ENCODE data around the gene SYT1. TPM values are rescaled to one million over a fixed set of nuclear protein-coding genes. Genes with fewer than 3 reads are reported as not detected.

The SYT1 gene
- total and polyA plus RNA-seq, 2 donors = 5.1 to 13.8 TPM

DNA sequence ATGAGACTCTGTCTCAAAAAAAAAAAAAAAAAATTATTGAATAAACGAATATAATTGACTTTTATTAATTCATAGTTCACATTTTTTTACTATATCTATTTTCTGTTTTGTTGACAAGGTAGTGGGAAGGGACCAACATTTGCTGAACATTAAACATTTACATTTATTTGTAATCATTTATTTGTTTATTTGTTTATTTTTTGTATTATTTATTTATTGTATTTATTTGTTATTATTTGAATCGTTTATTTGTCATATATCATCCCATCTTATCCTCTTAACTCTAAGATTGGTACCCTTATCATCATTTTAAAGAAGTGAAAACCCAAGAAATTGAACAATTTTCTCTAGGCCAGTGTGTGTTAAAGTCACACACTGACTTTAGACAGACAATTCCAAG, 101.5 kb downstream of the SYT1 start:
- WGBS = 85% methylated on average over 2 of the region's 2 CpGs
- no peak for DNase-seq (ENCODE audit: extremely low spot score)

DNA sequence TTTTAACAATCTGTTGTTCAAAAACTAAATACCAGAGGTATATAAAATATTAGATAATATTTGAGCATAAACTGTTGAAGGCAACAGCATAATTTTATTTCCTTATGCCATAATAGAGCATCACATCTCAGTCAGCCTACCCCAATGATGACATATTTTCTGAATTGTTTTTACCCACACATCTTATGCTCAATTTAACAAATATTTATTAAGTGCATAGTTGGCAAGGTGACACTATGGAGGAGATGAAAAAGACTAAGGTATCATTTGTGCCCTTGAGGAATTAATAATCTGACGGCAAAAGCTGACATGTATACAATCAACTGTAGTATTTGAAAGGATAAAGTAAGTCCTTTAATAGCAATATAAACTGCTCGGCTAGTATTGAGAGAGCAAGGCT, 102.4 kb downstream of the SYT1 start:
- WGBS = 88% methylated on average over 2 of the region's 2 CpGs
- no peak for DNase-seq (ENCODE audit: extremely low spot score)
- Histone ChIP-seq H3K4me1 (ENCODE audit: insufficient read depth) (no peaks in the 10 kb centered on the region), H3K27ac (ENCODE audit: low read depth) (no peak overlapping the region), H3K36me3 (ENCODE audit: insufficient read depth) (no peaks in the 10 kb centered on the region), H3K4me3 (ENCODE audit: low read depth, low read length) (no peak overlapping the region)

More for the DNA sequence above, 101.5 kb downstream of the SYT1 start:
- no peak overlapping the region for H3K4me3 ChIP-seq (ENCODE audit: low read depth, low read length)
- no peaks in the 10 kb centered on the region for H3K4me1 ChIP-seq (ENCODE audit: insufficient read depth)
- H3K27ac ChIP-seq (ENCODE audit: low read depth) = no peak overlapping the region
- H3K36me3 ChIP-seq (ENCODE audit: insufficient read depth) = no peaks in the 10 kb centered on the region

DNA sequence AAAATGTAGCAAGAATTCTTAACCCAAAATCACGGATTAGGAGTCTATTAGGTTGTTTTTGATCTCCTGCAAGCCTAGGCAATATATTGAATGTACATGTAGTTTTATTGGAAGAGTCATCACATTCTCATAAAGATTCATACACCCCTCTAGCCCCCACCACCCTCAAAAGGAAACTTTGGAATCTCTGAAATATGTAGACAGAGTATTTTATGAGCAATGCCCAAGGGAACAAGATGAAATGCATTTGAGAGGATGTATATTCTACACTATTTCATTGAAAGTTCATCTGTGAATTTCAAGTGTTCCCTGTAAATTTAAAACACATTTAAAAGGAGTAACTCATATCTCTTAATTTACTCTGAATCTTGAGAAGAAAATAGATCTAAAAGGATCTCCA, 103.7 kb downstream of the SYT1 start:
- no peak overlapping the region for H3K27ac ChIP-seq (ENCODE audit: low read depth)
- 86% methylated on average over 1 of the region's 1 CpG for WGBS
- no peaks in the 10 kb centered on the region for H3K4me1 ChIP-seq (ENCODE audit: insufficient read depth)
- H3K4me3 ChIP-seq (ENCODE audit: low read depth, low read length) = no peak overlapping the region
- H3K36me3 ChIP-seq (ENCODE audit: insufficient read depth) = no peaks in the 10 kb centered on the region
- DNase-seq (ENCODE audit: extremely low spot score) = no peak

DNA sequence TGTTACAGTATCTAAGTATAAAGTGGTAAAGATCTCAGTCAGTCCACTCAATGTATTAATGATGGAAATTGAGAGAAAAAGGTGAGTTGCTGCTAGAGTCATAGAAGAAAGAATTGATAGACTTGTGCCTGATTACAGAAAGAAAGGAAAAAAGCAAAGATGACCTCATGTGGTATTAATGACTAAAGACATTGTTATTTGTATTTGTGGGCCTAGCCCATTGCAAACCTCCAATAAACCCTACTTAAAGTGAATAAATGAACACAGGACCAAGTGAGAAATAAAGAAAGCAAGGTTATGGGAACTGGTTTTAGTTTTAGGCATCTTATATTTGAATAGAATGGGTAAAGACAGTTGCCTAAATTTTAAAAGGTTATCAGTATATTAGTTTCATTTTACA, 105.5 kb downstream of the SYT1 start:
- no peaks in the 10 kb centered on the region for H3K4me1 ChIP-seq (ENCODE audit: insufficient read depth)
- H3K27ac ChIP-seq (ENCODE audit: low read depth) = no peak overlapping the region
- H3K36me3 ChIP-seq (ENCODE audit: insufficient read depth) = no peaks in the 10 kb centered on the region
- H3K4me3 ChIP-seq (ENCODE audit: low read depth, low read length) = no peak overlapping the region
- no peak for DNase-seq (ENCODE audit: extremely low spot score)

DNA sequence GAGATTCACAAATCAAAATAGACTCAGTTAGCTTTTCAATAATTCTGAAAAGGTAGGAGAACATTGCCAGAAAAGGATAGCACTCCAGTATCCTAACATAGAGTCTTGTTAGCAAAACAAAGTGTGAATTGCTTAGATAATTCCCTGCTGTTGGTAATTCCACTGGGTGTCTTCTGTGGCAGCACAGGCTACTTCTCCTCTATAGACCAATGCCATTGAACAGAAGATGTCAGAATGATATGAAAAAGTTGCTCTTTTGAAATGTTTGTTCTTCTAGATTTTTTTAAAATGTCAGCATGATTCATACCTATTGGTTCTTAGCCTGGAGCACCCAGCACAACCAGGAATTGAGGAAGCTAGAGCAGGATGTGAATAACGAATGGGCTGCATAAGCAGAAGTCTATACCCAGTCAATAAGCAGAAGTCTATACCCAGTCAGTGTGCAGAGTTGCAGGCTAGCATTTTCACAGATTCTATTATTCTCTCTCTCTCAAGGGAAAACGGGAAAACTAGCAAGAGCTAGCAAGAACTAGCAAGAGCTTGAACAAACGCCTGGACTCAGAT, 112.8 kb downstream of the SYT1 start:
- no peak for DNase-seq (ENCODE audit: extremely low spot score)
- Histone ChIP-seq H3K27ac (ENCODE audit: low read depth) (no peak overlapping the region), H3K4me3 (ENCODE audit: low read depth, low read length) (no peak overlapping the region), H3K36me3 (ENCODE audit: insufficient read depth) (no peaks in the 10 kb centered on the region), H3K4me1 (ENCODE audit: insufficient read depth) (no peaks in the 10 kb centered on the region)
- 56% methylated on average over 3 of the region's 3 CpGs for WGBS

DNA sequence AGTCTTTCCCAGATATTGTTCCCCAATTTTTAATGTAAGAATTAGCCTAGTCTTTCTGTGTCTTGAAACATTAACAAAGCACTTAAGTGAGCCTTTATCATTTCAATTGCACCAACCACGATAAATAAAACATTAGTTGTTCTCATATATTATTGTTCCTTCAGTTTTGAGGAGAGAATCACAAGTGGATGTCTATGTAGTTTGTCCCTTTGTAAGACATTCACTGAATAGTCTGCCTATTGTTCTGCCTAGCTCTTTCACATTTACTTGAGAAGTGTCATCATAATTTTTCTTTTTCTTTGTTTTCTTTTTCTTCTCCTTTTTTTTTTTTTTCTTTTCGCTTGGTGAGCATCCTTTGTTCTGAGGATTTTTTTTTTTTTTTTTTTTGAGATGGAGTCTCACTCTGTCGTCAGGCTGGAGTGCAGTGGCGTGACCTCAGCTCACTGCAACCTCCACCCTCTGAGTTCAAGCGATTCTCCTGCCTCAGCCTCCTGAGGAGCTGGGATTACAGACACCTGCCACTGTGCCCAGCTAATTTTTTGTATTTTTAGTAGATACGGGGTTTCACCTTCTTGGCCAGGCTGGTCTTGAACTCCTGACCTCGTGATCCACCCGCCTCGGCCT, 129.7 kb downstream of the SYT1 start:
- Histone ChIP-seq H3K4me3 (ENCODE audit: low read depth, low read length) (no peak overlapping the region), H3K36me3 (ENCODE audit: insufficient read depth) (no peaks in the 10 kb centered on the region), H3K27ac (ENCODE audit: low read depth) (no peak overlapping the region), H3K4me1 (ENCODE audit: insufficient read depth) (no peaks in the 10 kb centered on the region)
- 94% methylated on average over 9 of the region's 9 CpGs for WGBS
- DNase-seq (ENCODE audit: extremely low spot score) = no peak

DNA sequence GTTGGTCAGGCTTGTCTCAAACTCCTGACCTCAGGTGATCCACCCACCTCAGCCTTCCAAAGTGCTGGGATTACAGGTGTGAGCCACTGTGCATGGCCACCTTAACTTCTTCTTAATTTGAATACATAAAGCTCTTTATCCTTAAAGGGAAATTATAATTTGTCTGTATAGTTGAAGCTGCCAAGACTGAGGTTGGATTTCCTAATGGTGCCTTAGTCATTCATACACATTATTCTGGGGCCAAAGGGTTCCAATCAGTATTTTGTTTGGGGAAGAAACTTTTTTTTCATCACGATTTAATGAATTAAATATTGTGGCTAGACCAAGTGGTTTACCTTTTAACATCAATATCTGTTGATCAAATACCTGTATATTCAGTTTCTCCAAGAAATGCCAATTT, 135.9 kb downstream of the SYT1 start:
- Histone ChIP-seq H3K4me1 (ENCODE audit: insufficient read depth) (no peaks in the 10 kb centered on the region), H3K4me3 (ENCODE audit: low read depth, low read length) (no peak overlapping the region), H3K36me3 (ENCODE audit: insufficient read depth) (no peaks in the 10 kb centered on the region), H3K27ac (ENCODE audit: low read depth) (no peak overlapping the region)
- no peak for DNase-seq (ENCODE audit: extremely low spot score)
- 85% methylated on average over 1 of the region's 1 CpG for WGBS

DNA sequence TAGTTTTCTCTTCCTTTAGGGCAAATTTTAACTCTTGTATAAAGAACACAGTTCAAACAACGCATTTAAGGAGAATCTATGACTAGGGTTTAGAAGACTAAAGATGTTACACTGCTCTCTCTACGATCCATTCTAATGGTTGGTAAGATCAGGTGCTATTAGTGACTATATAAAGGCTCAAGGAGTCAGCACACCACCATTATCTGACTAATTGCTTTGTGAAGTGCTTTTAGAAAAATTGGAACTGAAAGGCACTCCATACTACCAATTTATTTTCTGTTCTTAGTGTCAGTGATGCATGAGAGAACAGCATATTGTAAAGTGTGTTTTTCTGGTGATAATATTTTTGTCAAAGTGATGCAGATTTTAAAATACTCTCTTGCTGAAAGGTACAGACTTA, 136.8 kb downstream of the SYT1 start:
- no peak overlapping the region for H3K4me3 ChIP-seq (ENCODE audit: low read depth, low read length)
- H3K36me3 ChIP-seq (ENCODE audit: insufficient read depth) = no peaks in the 10 kb centered on the region
- no peak for DNase-seq (ENCODE audit: extremely low spot score)
- 90% methylated on average over 2 of the region's 2 CpGs for WGBS
- no peaks in the 10 kb centered on the region for H3K4me1 ChIP-seq (ENCODE audit: insufficient read depth)
- H3K27ac ChIP-seq (ENCODE audit: low read depth) = no peak overlapping the region

DNA sequence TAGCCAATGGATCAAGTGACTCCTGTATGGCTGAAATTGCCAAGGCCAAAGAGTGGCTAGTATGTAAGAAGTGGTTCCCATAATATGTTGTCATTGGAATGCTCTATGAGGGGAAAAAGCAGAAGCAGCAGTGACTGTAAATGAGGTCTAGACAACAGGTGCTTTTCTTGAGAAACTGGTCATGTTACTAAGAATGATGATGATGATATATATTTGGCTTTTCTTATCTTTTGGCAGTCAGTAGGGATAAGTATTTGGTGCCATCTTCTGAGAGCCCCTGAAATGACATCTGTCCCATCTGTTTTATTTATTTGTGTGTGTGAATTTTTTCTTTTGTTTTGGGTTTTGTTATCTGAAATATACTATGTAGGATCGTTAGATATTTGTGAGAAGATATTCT, 141.7 kb downstream of the SYT1 start:
- Histone ChIP-seq H3K4me3 (ENCODE audit: low read depth, low read length) (no peak overlapping the region), H3K36me3 (ENCODE audit: insufficient read depth) (no peaks in the 10 kb centered on the region), H3K27ac (ENCODE audit: low read depth) (no peak overlapping the region), H3K4me1 (ENCODE audit: insufficient read depth) (no peaks in the 10 kb centered on the region)
- WGBS = 64% methylated on average over 1 of the region's 1 CpG
- DNase-seq (ENCODE audit: extremely low spot score) = no peak

DNA sequence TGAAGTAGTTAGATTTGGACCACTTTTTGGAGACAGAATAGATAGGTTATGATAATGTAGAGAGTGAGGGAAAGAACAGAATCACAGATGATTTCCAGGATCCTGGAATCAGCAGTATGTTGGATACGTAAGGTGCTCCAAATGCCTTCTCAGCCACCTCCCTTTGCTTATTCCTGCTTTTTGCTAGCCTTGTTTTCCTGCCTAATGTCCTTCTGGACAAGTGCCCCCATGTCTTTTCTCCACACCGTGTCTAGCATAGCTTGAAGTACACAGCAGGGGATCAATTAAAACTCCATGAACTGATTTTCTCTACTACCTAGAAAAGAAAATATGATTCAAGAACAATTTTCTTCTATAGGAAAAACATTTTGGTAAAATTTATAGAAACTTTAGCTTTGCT, 144.0 kb downstream of the SYT1 start:
- Histone ChIP-seq H3K27ac (ENCODE audit: low read depth) (no peak overlapping the region), H3K4me1 (ENCODE audit: insufficient read depth) (no peaks in the 10 kb centered on the region), H3K4me3 (ENCODE audit: low read depth, low read length) (no peak overlapping the region), H3K36me3 (ENCODE audit: insufficient read depth) (no peaks in the 10 kb centered on the region)
- 94% methylated on average over 2 of the region's 2 CpGs for WGBS
- DNase-seq (ENCODE audit: extremely low spot score) = no peak

DNA sequence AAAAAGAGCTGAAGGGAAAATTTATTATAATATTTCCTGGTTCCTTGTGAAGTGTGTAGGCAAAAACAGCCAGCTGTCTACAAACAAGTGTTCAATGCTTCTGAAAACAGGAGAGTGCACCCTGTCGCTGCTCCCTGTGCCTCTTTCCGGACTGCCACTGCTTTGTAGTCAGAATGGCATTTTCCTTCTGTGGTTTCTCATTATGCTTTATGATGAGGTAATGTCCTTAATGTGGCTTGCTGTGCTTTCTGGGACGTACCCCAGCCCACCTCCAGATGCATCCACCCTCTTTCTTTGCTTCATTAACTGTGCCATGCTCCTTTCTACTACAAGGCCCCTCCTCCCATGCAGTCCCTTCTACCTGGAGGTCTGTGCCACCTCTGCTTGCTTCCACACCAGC, 148.1 kb downstream of the SYT1 start:
- Histone ChIP-seq H3K27ac (ENCODE audit: low read depth) (no peak overlapping the region), H3K4me1 (ENCODE audit: insufficient read depth) (no peaks in the 10 kb centered on the region), H3K36me3 (ENCODE audit: insufficient read depth) (no peaks in the 10 kb centered on the region), H3K4me3 (ENCODE audit: low read depth, low read length) (no peak overlapping the region)
- WGBS = 89% methylated on average over 3 of the region's 3 CpGs
- no peak for DNase-seq (ENCODE audit: extremely low spot score)

DNA sequence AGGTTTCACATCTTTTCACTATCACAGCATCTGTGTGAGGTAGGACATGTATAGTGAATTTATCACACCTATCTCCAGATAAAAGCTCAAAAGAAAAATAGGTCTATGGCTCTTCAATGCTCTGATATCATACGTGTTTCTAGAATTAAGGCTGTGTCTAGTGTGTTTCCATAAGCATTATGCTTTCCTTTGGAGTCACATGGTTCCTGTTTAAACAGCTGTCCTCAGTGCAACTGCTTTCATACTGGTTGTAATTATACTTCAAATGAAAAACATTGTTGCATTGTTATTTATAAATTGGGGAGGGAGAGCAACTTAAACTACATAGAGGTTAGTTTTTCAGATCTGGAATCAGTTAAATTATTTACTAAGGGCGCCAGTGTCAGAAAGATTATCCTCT, 151.6 kb downstream of the SYT1 start:
- Histone ChIP-seq H3K36me3 (ENCODE audit: insufficient read depth) (no peaks in the 10 kb centered on the region), H3K4me1 (ENCODE audit: insufficient read depth) (no peaks in the 10 kb centered on the region), H3K4me3 (ENCODE audit: low read depth, low read length) (no peak overlapping the region), H3K27ac (ENCODE audit: low read depth) (no peak overlapping the region)
- DNase-seq (ENCODE audit: extremely low spot score) = no peak
- 70% methylated on average over 2 of the region's 2 CpGs for WGBS

DNA sequence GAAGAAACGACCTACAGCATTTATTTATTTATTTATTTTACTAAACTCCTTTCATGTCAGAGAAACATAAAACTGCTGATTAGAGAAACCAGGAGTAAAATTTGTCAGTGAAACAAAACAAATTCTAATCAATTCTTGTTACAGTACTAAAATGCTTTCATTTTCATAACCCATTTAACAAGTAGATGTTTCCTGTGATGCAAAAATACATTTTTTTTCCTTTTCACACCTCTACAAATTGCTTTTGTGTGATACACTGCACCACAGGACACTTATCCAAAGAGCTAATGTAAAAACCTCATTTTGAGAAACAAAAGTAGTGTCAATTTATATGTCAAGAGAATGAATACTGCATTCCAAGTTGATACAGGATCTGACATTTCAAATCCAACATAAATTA, 155.1 kb downstream of the SYT1 start:
- Histone ChIP-seq H3K4me3 (ENCODE audit: low read depth, low read length) (no peak overlapping the region), H3K36me3 (ENCODE audit: insufficient read depth) (no peaks in the 10 kb centered on the region), H3K27ac (ENCODE audit: low read depth) (no peak overlapping the region), H3K4me1 (ENCODE audit: insufficient read depth) (no peaks in the 10 kb centered on the region)
- WGBS = 34% methylated on average over 1 of the region's 1 CpG
- no peak for DNase-seq (ENCODE audit: extremely low spot score)

DNA sequence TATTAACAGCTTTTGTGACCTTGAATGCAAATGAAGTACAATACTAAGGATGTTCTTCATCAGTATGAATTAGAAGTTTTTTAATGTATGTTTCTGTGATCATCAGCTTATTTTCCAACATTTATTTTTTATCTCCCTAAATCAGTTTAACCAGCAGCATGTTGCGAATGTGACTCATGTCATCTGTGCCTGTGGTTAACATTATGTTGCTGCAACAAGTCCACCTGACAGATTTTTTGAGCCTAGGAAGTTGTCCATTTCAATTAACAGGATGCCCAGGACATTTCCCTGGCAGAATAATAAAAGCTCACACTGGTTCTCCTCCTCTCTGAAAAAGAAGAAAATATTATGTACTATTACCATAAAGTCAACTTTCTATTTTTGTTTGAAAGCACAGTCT, 155.5 kb downstream of the SYT1 start:
- WGBS = 78% methylated on average over 1 of the region's 1 CpG
- no peaks in the 10 kb centered on the region for H3K4me1 ChIP-seq (ENCODE audit: insufficient read depth)
- H3K4me3 ChIP-seq (ENCODE audit: low read depth, low read length) = no peak overlapping the region
- no peaks in the 10 kb centered on the region for H3K36me3 ChIP-seq (ENCODE audit: insufficient read depth)
- DNase-seq (ENCODE audit: extremely low spot score) = no peak
- H3K27ac ChIP-seq (ENCODE audit: low read depth) = no peak overlapping the region

DNA sequence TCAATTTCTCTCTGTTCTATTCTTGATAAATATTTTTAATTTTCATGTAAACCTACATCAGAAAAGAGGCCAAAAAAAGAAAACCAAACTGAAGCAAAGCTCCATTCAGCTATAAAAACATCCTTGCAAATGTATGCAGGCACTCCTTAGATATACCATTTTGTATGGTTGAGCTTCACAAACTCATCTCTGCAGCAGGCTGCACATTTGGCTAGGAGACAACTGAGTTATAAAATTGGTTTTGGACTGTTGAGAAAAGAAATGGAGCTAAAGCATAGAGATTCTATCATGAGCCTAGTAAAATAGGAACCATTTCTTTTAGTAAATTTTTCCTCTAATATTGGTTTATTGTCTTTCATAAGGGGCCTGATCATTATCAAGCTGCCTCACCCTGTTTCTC, 156.4 kb downstream of the SYT1 start:
- no peak for DNase-seq (ENCODE audit: extremely low spot score)
- Histone ChIP-seq H3K4me1 (ENCODE audit: insufficient read depth) (no peaks in the 10 kb centered on the region), H3K4me3 (ENCODE audit: low read depth, low read length) (no peak overlapping the region), H3K36me3 (ENCODE audit: insufficient read depth) (no peaks in the 10 kb centered on the region), H3K27ac (ENCODE audit: low read depth) (no peak overlapping the region)
